K562 (cell line): ENCODE results near the gene MCM9. TPM values are rescaled to one million over a fixed set of nuclear protein-coding genes. Genes with fewer than 3 reads are reported as not detected.

Experiments
- EWSR1 ChIP-seq: fragments of 450-650 bp; IDR thresholded peaks from 2 replicates; pipeline ENCODE4 v1.6.1; 2018; ENCODE audit warnings: borderline replicate concordance, mild to moderate bottlenecking, low read depth, moderate library complexity; ENCODE audit not compliant: partially characterized antibody
- HNRNPL ChIP-seq: fragments of 200-400 bp; formaldehyde crosslinking; IDR thresholded peaks from 2 replicates; pipeline ENCODE4 v1.6.1; 2017; ENCODE audit warnings: low read depth, mild to moderate bottlenecking, low read length
- IFI16 ChIP-seq: fragments of 250-450 bp; sonication (Bioruptor Pico); IDR thresholded peaks from 2 replicates; pipeline ENCODE4 v2.1.2; 2022; ENCODE audit warnings: mild to moderate bottlenecking, inconsistent platforms
- MAFG ChIP-seq: fragments of 450-650 bp; conservative IDR thresholded peaks from 2 replicates; pipeline ENCODE4 v1.6.1; 2016; ENCODE audit warnings: missing genetic modification characterization, missing compliant biosample characterization
- PCBP2 ChIP-seq: fragments of 200-400 bp; formaldehyde crosslinking; IDR thresholded peaks from 2 replicates; pipeline ENCODE4 v1.6.1; 2018; ENCODE audit warnings: low read length, low read depth, mild to moderate bottlenecking, moderate library complexity; ENCODE audit not compliant: poor library complexity, severe bottlenecking
- PTBP1 ChIP-seq: fragments of 200-400 bp; formaldehyde crosslinking; IDR thresholded peaks from 2 replicates; pipeline ENCODE4 v1.6.1; 2017; ENCODE audit warnings: low read depth, low read length
- TEAD4 ChIP-seq, 2 experiments: sonication (generic) in 1 of 2; formaldehyde crosslinking in 1 of 2; IDR thresholded peaks; 2 replicates each; pipeline versions ENCODE4 v1.6.1 to v1.8.0; 2012 to 2022; ENCODE audit warnings: borderline replicate concordance in 1 of 2, inconsistent platforms in 1 of 2, low read length in 1 of 2, mild to moderate bottlenecking in 1 of 2, missing genetic modification reagents in 1 of 2
- ZFP30 ChIP-seq: fragments of 250-450 bp; sonication (Bioruptor Pico); IDR thresholded peaks from 2 replicates; pipeline ENCODE4 v1.8.0; 2022; ENCODE audit warnings: moderate library complexity, mild to moderate bottlenecking, inconsistent platforms, borderline replicate concordance
- ZNF316 ChIP-seq: fragments of 450-650 bp; IDR thresholded peaks from 2 replicates; pipeline ENCODE4 v1.6.1; 2016
- polyA plus RNA-seq, 8 experiments: library from polyadenylated mRNA; depleted of rRNA in 4 of 8; stranded (reverse) in 5 of 8; unstranded in 3 of 8; fragments of >200 nt; fragmentation: Nextera tagmentation in 2 of 8; fragmentation: Illumina TruSeq in 1 of 8; extraction: Ambion mirVana in 2 of 8; extraction: Trizol in 1 of 8; gene quantifications; 2 replicates each; pipeline versions ENCODE4 v1.2.1 to v1.2.3, GENCODE V29; 2011 to 2014; ENCODE audit warnings: inconsistent platforms in 1 of 8, missing spikeins in 1 of 8
- total RNA-seq, 7 experiments: library from RNA; depleted of rRNA in 6 of 7; stranded (reverse); fragments of >200 nt in 6 of 7; fragmentation: Illumina TruSeq in 2 of 7; extraction: Trizol in 2 of 7; gene quantifications; 2 replicates each; pipeline versions ENCODE4 v1.2.1 to v1.2.3, GENCODE V29; 2011 to 2021; ENCODE audit warnings: low replicate concordance in 1 of 7
- TF ChIP-seq, protein P1 (sequence below): IDR thresholded peaks from 2 replicates; pipeline ENCODE4 v1.6.1; 2016; ENCODE audit warnings: missing genetic modification characterization, missing compliant biosample characterization
- TF ChIP-seq, protein P2 (sequence below): fragments of 250-450 bp; sonication (Bioruptor Pico); IDR thresholded peaks from 2 replicates; pipeline ENCODE4 v1.9.0; 2021; ENCODE audit warnings: mild to moderate bottlenecking, inconsistent platforms
- TF ChIP-seq, protein P3 (sequence below): fragments of 450-650 bp; IDR thresholded peaks from 2 replicates; pipeline ENCODE4 v1.6.1; 2018; ENCODE audit warnings: mild to moderate bottlenecking, low read depth; ENCODE audit not compliant: partially characterized antibody
- TF ChIP-seq, protein P4 (sequence below): fragments of 450-650 bp; formaldehyde crosslinking; IDR thresholded peaks from 2 replicates; pipeline ENCODE4 v1.4.0; 2020; ENCODE audit warnings: mild to moderate bottlenecking, mixed read lengths

The MCM9 gene
- total and polyA plus RNA-seq, 9 of the 15 experiments (the other 6 are each of a cell fraction or from before 2014, with no cell fraction given), result 4.8 to 16.7 (median 11.6) TPM

- TF ChIP-seq, protein P1, sequence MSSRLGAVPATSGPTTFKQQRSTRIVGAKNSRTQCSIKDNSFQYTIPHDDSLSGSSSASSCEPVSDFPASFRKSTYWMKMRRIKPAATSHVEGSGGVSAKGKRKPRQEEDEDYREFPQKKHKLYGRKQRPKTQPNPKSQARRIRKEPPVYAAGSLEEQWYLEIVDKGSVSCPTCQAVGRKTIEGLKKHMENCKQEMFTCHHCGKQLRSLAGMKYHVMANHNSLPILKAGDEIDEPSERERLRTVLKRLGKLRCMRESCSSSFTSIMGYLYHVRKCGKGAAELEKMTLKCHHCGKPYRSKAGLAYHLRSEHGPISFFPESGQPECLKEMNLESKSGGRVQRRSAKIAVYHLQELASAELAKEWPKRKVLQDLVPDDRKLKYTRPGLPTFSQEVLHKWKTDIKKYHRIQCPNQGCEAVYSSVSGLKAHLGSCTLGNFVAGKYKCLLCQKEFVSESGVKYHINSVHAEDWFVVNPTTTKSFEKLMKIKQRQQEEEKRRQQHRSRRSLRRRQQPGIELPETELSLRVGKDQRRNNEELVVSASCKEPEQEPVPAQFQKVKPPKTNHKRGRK (tag), result no peak
- TF ChIP-seq, protein P2, sequence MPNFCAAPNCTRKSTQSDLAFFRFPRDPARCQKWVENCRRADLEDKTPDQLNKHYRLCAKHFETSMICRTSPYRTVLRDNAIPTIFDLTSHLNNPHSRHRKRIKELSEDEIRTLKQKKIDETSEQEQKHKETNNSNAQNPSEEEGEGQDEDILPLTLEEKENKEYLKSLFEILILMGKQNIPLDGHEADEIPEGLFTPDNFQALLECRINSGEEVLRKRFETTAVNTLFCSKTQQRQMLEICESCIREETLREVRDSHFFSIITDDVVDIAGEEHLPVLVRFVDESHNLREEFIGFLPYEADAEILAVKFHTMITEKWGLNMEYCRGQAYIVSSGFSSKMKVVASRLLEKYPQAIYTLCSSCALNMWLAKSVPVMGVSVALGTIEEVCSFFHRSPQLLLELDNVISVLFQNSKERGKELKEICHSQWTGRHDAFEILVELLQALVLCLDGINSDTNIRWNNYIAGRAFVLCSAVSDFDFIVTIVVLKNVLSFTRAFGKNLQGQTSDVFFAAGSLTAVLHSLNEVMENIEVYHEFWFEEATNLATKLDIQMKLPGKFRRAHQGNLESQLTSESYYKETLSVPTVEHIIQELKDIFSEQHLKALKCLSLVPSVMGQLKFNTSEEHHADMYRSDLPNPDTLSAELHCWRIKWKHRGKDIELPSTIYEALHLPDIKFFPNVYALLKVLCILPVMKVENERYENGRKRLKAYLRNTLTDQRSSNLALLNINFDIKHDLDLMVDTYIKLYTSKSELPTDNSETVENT, result no peak
- TF ChIP-seq TEAD4 (IDR thresholded peaks at IDR 0.05; ENCODE audit: low read length), result no peak
- TF ChIP-seq TEAD4 (CRISPR knock-in tag; IDR thresholded peaks at IDR 0.05; ENCODE audit: borderline replicate concordance), result no peak
- TF ChIP-seq PTBP1, result no peak
- TF ChIP-seq EWSR1, result no peak
- TF ChIP-seq, protein P3, sequence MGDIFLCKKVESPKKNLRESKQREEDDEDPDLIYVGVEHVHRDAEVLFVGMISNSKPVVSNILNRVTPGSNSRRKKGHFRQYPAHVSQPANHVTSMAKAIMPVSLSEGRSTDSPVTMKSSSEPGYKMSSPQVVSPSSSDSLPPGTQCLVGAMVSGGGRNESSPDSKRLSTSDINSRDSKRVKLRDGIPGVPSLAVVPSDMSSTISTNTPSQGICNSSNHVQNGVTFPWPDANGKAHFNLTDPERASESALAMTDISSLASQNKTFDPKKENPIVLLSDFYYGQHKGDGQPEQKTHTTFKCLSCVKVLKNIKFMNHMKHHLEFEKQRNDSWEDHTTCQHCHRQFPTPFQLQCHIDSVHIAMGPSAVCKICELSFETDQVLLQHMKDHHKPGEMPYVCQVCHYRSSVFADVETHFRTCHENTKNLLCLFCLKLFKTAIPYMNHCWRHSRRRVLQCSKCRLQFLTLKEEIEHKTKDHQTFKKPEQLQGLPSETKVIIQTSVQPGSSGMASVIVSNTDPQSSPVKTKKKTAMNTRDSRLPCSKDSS, result no peak
- TF ChIP-seq IFI16, result no peak
- TF ChIP-seq MAFG (tag), result peak; percentile 32; the same call in 1 of the 2 replicates
- peak; percentile 76 for TF ChIP-seq ZNF316
- no peak for TF ChIP-seq HNRNPL
- TF ChIP-seq, protein P4, sequence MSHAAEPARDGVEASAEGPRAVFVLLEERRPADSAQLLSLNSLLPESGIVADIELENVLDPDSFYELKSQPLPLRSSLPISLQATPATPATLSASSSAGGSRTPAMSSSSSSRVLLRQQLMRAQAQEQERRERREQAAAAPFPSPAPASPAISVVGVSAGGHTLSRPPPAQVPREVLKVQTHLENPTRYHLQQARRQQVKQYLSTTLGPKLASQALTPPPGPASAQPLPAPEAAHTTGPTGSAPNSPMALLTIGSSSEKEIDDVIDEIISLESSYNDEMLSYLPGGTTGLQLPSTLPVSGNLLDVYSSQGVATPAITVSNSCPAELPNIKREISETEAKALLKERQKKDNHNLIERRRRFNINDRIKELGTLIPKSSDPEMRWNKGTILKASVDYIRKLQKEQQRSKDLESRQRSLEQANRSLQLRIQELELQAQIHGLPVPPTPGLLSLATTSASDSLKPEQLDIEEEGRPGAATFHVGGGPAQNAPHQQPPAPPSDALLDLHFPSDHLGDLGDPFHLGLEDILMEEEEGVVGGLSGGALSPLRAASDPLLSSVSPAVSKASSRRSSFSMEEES (CRISPR knock-in tag), result no peak
- TF ChIP-seq ZFP30 (CRISPR knock-in tag), result no peak
- TF ChIP-seq PCBP2, result no peak
Measured at GRCh38 chr6:118872318-118872717, 62.6 kb downstream of the MCM9 start (continued).
